ENCODE measurements around the gene DNAAF8. TPM values are rescaled to one million over a fixed set of nuclear protein-coding genes. Genes with fewer than 3 reads are reported as not detected.

DNAAF8 gene
- 1.1 TPM for polyA plus RNA-seq (2013, experiment 1 of 2)
- 1.2 TPM for polyA plus RNA-seq (2013, experiment 2 of 2)

- Histone ChIP-seq H2BK120ac (ENCODE audit: low read depth, low read length) (peak within 1 kb of the TSS; percentile 30), H4K8ac (ENCODE audit: low read length) (peak within 1 kb of the TSS; percentile 86), H3K23ac (ENCODE audit: low read length in 2 of 2) (peak within 1 kb of the TSS in 1 of 2 experiments; percentile 79), H3K4me1 (ENCODE audit: control insufficient read depth, insufficient read depth, low read depth, low read length) (peaks cover 4% of the 10 kb centered on the region), H3K18ac (ENCODE audit: low read depth in 1 of 2, low read length in 2 of 2) (peak within 1 kb of the TSS; percentile 75 to 90), H3K4ac (ENCODE audit: low read depth in 1 of 2, low read length in 2 of 2) (peak within 1 kb of the TSS; percentile 79 to 85), H3K79me1 (replicated peaks; ENCODE audit: low read length, poor library complexity, severe bottlenecking) (peaks cover 23% of the 10 kb centered on the region), H2BK15ac (ENCODE audit: low read depth, poor library complexity, severe bottlenecking) (peak within 1 kb of the TSS; percentile 91), H4K91ac (ENCODE audit: low read length) (peak within 1 kb of the TSS; percentile 71), H2BK12ac (ENCODE audit: low read length in 2 of 2) (peak within 1 kb of the TSS; percentile 19 to 23), H3K9ac (ENCODE audit: low read length) (peak within 1 kb of the TSS; percentile 94), H3K9me3 (ENCODE audit: control insufficient read depth, low read length) (no peaks in the 10 kb centered on the region), H2BK5ac (ENCODE audit: low read depth, low read length, poor library complexity, severe bottlenecking) (peak within 1 kb of the TSS; percentile 66), H3K4me3 (ENCODE audit: insufficient read depth in 1 of 2, low read depth in 1 of 2, low read length in 2 of 2) (peak within 1 kb of the TSS; percentile 97 to 98), H3K14ac (ENCODE audit: low read length in 2 of 2) (peak within 1 kb of the TSS in 1 of 2 experiments; percentile 88), H2AFZ (ENCODE audit: low read depth, low read length) (peak within 1 kb of the TSS; percentile 95), H3K27ac (ENCODE audit: low read length, poor library complexity, severe bottlenecking) (peak within 1 kb of the TSS; percentile 82), H2AK5ac (ENCODE audit: low read length, severe bottlenecking) (no peak within 1 kb of the TSS), H3K4me2 (ENCODE audit: low read length, poor library complexity, severe bottlenecking) (peak within 1 kb of the TSS; percentile 98), H3K36me3 (ENCODE audit: control insufficient read depth in 1 of 2, insufficient read depth in 2 of 2, low read depth in 1 of 2, low read length in 2 of 2) (peaks cover 16% of the 10 kb centered on the region in 2 experiments), H3K27me3 (ENCODE audit: control insufficient read depth in 1 of 2, insufficient read depth in 1 of 2, low read length in 2 of 2) (peaks cover 3% of the 10 kb centered on the region in 2 experiments)
- DNase-seq, result peak; percentile 99
- under 1% methylated on average over 66 of the region's 70 CpGs for WGBS
Measured at GRCh38 chr16:4734063-4734729, at the start of gene DNAAF8, which contains the start of gene ANKS3. Gene DNAAF8, plus strand, starts transcription at chr16:4734537. Its CDS starts 1,978 bp downstream, at chr16:4736515. Gene ANKS3, minus strand, starts transcription at chr16:4734271. Its CDS starts 4,122 bp downstream, at chr16:4730149.

- no peak for DNase-seq
- Histone ChIP-seq H3K79me1 (replicated peaks; ENCODE audit: low read length, poor library complexity, severe bottlenecking) (peaks cover 54% of the 10 kb centered on the region), H3K27me3 (ENCODE audit: control insufficient read depth in 1 of 2, insufficient read depth in 1 of 2, low read length in 2 of 2) (no peaks in the 10 kb centered on the region), H3K27ac (ENCODE audit: low read length, poor library complexity, severe bottlenecking) (no peak overlapping the region), H3K18ac (ENCODE audit: low read depth in 1 of 2, low read length in 2 of 2) (no peak overlapping the region), H3K4me1 (ENCODE audit: control insufficient read depth, insufficient read depth, low read depth, low read length) (peaks cover 13% of the 10 kb centered on the region), H2AFZ (ENCODE audit: low read depth, low read length) (no peak overlapping the region), H3K23ac (ENCODE audit: low read length in 2 of 2) (no peak overlapping the region), H2BK15ac (ENCODE audit: low read depth, poor library complexity, severe bottlenecking) (no peak overlapping the region), H2AK5ac (ENCODE audit: low read length, severe bottlenecking) (no peak overlapping the region), H2BK5ac (ENCODE audit: low read depth, low read length, poor library complexity, severe bottlenecking) (no peak overlapping the region), H2BK120ac (ENCODE audit: low read depth, low read length) (no peak overlapping the region), H3K4me3 (ENCODE audit: insufficient read depth in 1 of 2, low read depth in 1 of 2, low read length in 2 of 2) (no peak overlapping the region), H3K36me3 (ENCODE audit: control insufficient read depth in 1 of 2, insufficient read depth in 2 of 2, low read depth in 1 of 2, low read length in 2 of 2) (peaks cover 54 to 98% of the 10 kb centered on the region in 2 experiments), H3K9me3 (ENCODE audit: control insufficient read depth, low read length) (no peaks in the 10 kb centered on the region), H2BK12ac (ENCODE audit: low read length in 2 of 2) (no peak overlapping the region), H4K8ac (ENCODE audit: low read length) (no peak overlapping the region), H3K14ac (ENCODE audit: low read length in 2 of 2) (no peak overlapping the region), H3K4ac (ENCODE audit: low read depth in 1 of 2, low read length in 2 of 2) (no peak overlapping the region), H3K9ac (ENCODE audit: low read length) (no peak overlapping the region), H4K91ac (ENCODE audit: low read length) (no peak overlapping the region), H3K4me2 (ENCODE audit: low read length, poor library complexity, severe bottlenecking) (no peak overlapping the region)
- WGBS, result 95% methylated on average over 13 of the region's 13 CpGs
Measured at GRCh38 chr16:4684763-4685162, 49.6 kb upstream of the DNAAF8 start.

- Histone ChIP-seq H3K4me3 (ENCODE audit: insufficient read depth in 1 of 2, low read depth in 1 of 2, low read length in 2 of 2) (no peak overlapping the region), H3K9ac (ENCODE audit: low read length) (no peak overlapping the region)
- DNase-seq, result no peak
Measured at GRCh38 chr16:4685292-4685691, 49.0 kb upstream of the DNAAF8 start.

GRCh38 chr16:4685776-4686496 is 48.4 kb upstream of the DNAAF8 start:
- H2BK5ac ChIP-seq (ENCODE audit: low read depth, low read length, poor library complexity, severe bottlenecking), result no peak overlapping the region
- no peak overlapping the region for H3K4me3 ChIP-seq (ENCODE audit: insufficient read depth in 1 of 2, low read depth in 1 of 2, low read length in 2 of 2)
- H3K79me1 ChIP-seq (replicated peaks; ENCODE audit: low read length, poor library complexity, severe bottlenecking), result peaks cover 45% of the 10 kb centered on the region

More at GRCh38 chr16:4685292-4685691, 49.0 kb upstream of the DNAAF8 start:
- H4K8ac ChIP-seq (ENCODE audit: low read length), result no peak overlapping the region
- H3K36me3 ChIP-seq (ENCODE audit: control insufficient read depth in 1 of 2, insufficient read depth in 2 of 2, low read depth in 1 of 2, low read length in 2 of 2), result peaks cover 58 to 98% of the 10 kb centered on the region in 2 experiments
- no peak overlapping the region for H2BK15ac ChIP-seq (ENCODE audit: low read depth, poor library complexity, severe bottlenecking)
- no peaks in the 10 kb centered on the region for H3K27me3 ChIP-seq (ENCODE audit: control insufficient read depth in 1 of 2, insufficient read depth in 1 of 2, low read length in 2 of 2)
- no peak overlapping the region for H3K4me2 ChIP-seq (ENCODE audit: low read length, poor library complexity, severe bottlenecking)
- H3K14ac ChIP-seq (ENCODE audit: low read length in 2 of 2), result no peak overlapping the region
- no peaks in the 10 kb centered on the region for H3K9me3 ChIP-seq (ENCODE audit: control insufficient read depth, low read length)
- H2AK5ac ChIP-seq (ENCODE audit: low read length, severe bottlenecking), result no peak overlapping the region
- 98% methylated on average over 13 of the region's 13 CpGs for WGBS
- H2BK12ac ChIP-seq (ENCODE audit: low read length in 2 of 2), result no peak overlapping the region
- no peak overlapping the region for H2BK120ac ChIP-seq (ENCODE audit: low read depth, low read length)
- no peak overlapping the region for H3K27ac ChIP-seq (ENCODE audit: low read length, poor library complexity, severe bottlenecking)
- H2AFZ ChIP-seq (ENCODE audit: low read depth, low read length), result no peak overlapping the region
- H2BK5ac ChIP-seq (ENCODE audit: low read depth, low read length, poor library complexity, severe bottlenecking), result no peak overlapping the region
- no peak overlapping the region for H4K91ac ChIP-seq (ENCODE audit: low read length)
- peaks cover 14% of the 10 kb centered on the region for H3K4me1 ChIP-seq (ENCODE audit: control insufficient read depth, insufficient read depth, low read depth, low read length)
- no peak overlapping the region for H3K18ac ChIP-seq (ENCODE audit: low read depth in 1 of 2, low read length in 2 of 2)
- no peak overlapping the region for H3K23ac ChIP-seq (ENCODE audit: low read length in 2 of 2)
- no peak overlapping the region for H3K4ac ChIP-seq (ENCODE audit: low read depth in 1 of 2, low read length in 2 of 2)
- peaks cover 51% of the 10 kb centered on the region for H3K79me1 ChIP-seq (replicated peaks; ENCODE audit: low read length, poor library complexity, severe bottlenecking)

More at GRCh38 chr16:4685776-4686496, 48.4 kb upstream of the DNAAF8 start:
- Histone ChIP-seq H3K4me1 (ENCODE audit: control insufficient read depth, insufficient read depth, low read depth, low read length) (peaks cover 16% of the 10 kb centered on the region), H2BK15ac (ENCODE audit: low read depth, poor library complexity, severe bottlenecking) (no peak overlapping the region), H3K9me3 (ENCODE audit: control insufficient read depth, low read length) (no peaks in the 10 kb centered on the region), H3K18ac (ENCODE audit: low read depth in 1 of 2, low read length in 2 of 2) (no peak overlapping the region), H3K4me2 (ENCODE audit: low read length, poor library complexity, severe bottlenecking) (no peak overlapping the region), H3K36me3 (ENCODE audit: control insufficient read depth in 1 of 2, insufficient read depth in 2 of 2, low read depth in 1 of 2, low read length in 2 of 2) (peaks cover 60 to 98% of the 10 kb centered on the region in 2 experiments), H3K9ac (ENCODE audit: low read length) (no peak overlapping the region), H2AFZ (ENCODE audit: low read depth, low read length) (no peak overlapping the region), H4K91ac (ENCODE audit: low read length) (no peak overlapping the region), H3K27me3 (ENCODE audit: control insufficient read depth in 1 of 2, insufficient read depth in 1 of 2, low read length in 2 of 2) (no peaks in the 10 kb centered on the region), H2BK12ac (ENCODE audit: low read length in 2 of 2) (no peak overlapping the region), H2BK120ac (ENCODE audit: low read depth, low read length) (no peak overlapping the region), H3K4ac (ENCODE audit: low read depth in 1 of 2, low read length in 2 of 2) (no peak overlapping the region), H3K14ac (ENCODE audit: low read length in 2 of 2) (no peak overlapping the region), H4K8ac (ENCODE audit: low read length) (no peak overlapping the region), H3K23ac (ENCODE audit: low read length in 2 of 2) (no peak overlapping the region), H3K27ac (ENCODE audit: low read length, poor library complexity, severe bottlenecking) (no peak overlapping the region), H2AK5ac (ENCODE audit: low read length, severe bottlenecking) (no peak overlapping the region)
- DNase-seq, result no peak
- 99% methylated on average over 36 of the region's 38 CpGs for WGBS
